GM23338 (cell line): ENCODE measurements around the gene CNOT4. TPM values are rescaled to one million over a fixed set of nuclear protein-coding genes. Genes with fewer than 3 reads are reported as not detected.

Experiments
- ATAC-seq: fragments of 200-7000 bp; cut with Tn5 transposase; 3 replicates; pipeline ENCODE4 v1.9.1; 2020
- DNase-seq: peaks from one replicate; pipeline ENCODE4 v3.0.0-alpha.2; 2015; ENCODE audit warnings: low spot score
- H2AFZ ChIP-seq: fragments of 200-600 bp; sonication (generic); 2 replicates; pipeline ENCODE4 v1.8.0; 2016; ENCODE audit warnings: antibody characterized with exemption, mild to moderate bottlenecking, moderate library complexity
- H3F3A ChIP-seq: fragments of 200-600 bp; sonication (generic); replicated peaks from 2 replicates; pipeline ENCODE4 v1.8.0; 2017; ENCODE audit warnings: antibody characterized with exemption, mixed run types, low read depth
- H3K27ac ChIP-seq: fragments of 200-600 bp; sonication (generic); 2 replicates; pipeline ENCODE4 v1.6.1; 2016; ENCODE audit warnings: low read depth
- H3K27me3 ChIP-seq: fragments of 200-600 bp; sonication (generic); 2 replicates; pipeline ENCODE4 v1.8.0; 2016; ENCODE audit warnings: mild to moderate bottlenecking, mixed run types, moderate library complexity; ENCODE audit not compliant: insufficient read depth
- H3K36me3 ChIP-seq: fragments of 200-600 bp; sonication (generic); 2 replicates; pipeline ENCODE4 v1.8.0; 2016; ENCODE audit warnings: mild to moderate bottlenecking; ENCODE audit not compliant: insufficient read depth
- H3K4me1 ChIP-seq: fragments of 200-600 bp; sonication (generic); 2 replicates; pipeline ENCODE4 v1.8.0; 2016; ENCODE audit warnings: mild to moderate bottlenecking, moderate library complexity; ENCODE audit not compliant: insufficient read depth
- H3K4me2 ChIP-seq: fragments of 200-600 bp; sonication (generic); 2 replicates; pipeline ENCODE4 v1.7.1; 2017; ENCODE audit warnings: mixed run types
- H3K4me3 ChIP-seq: fragments of 200-600 bp; sonication (generic); 2 replicates; pipeline ENCODE4 v1.6.1; 2016; ENCODE audit warnings: mixed run types
- H3K79me2 ChIP-seq: fragments of 200-600 bp; sonication (generic); replicated peaks from 2 replicates; pipeline ENCODE4 v1.8.0; 2017; ENCODE audit warnings: mild to moderate bottlenecking; ENCODE audit not compliant: insufficient read depth
- H3K9me2 ChIP-seq: fragments of 200-600 bp; sonication (generic); 2 replicates; pipeline ENCODE4 v1.8.0; 2017; ENCODE audit not compliant: insufficient read depth
- H4K20me1 ChIP-seq: fragments of 200-600 bp; sonication (generic); replicated peaks from 2 replicates; pipeline ENCODE4 v1.8.0; 2017; ENCODE audit warnings: mild to moderate bottlenecking; ENCODE audit not compliant: insufficient read depth
- H3K27ac Mint-ChIP-seq: 2 replicates; pipeline ENCODE4 v1.8.0; 2020; ENCODE audit warnings: inconsistent platforms, mild to moderate bottlenecking, moderate library complexity, mixed read lengths
- H3K27me3 Mint-ChIP-seq: 3 replicates; pipeline ENCODE4 v1.8.0; 2022; ENCODE audit warnings: low read depth, mild to moderate bottlenecking, moderate library complexity, mixed read lengths, inconsistent platforms; ENCODE audit not compliant: insufficient read depth, poor library complexity
- H3K36me3 Mint-ChIP-seq: 3 replicates; pipeline ENCODE4 v1.8.0; 2021; ENCODE audit warnings: low read depth, mild to moderate bottlenecking, inconsistent platforms, moderate library complexity, mixed read lengths
- H3K4me1 Mint-ChIP-seq: 3 replicates; pipeline ENCODE4 v1.8.0; 2020; ENCODE audit warnings: mild to moderate bottlenecking, inconsistent platforms, mixed read lengths
- H3K4me3 Mint-ChIP-seq: 3 replicates; pipeline ENCODE4 v1.8.0; 2021; ENCODE audit warnings: moderate library complexity, mild to moderate bottlenecking, inconsistent platforms, mixed read lengths
- H3K9me3 Mint-ChIP-seq: 3 replicates; pipeline ENCODE4 v1.8.0; 2020; ENCODE audit warnings: moderate library complexity, mild to moderate bottlenecking, inconsistent platforms, mixed read lengths
- CREB1 ChIP-seq: fragments of 250-450 bp; sonication (Bioruptor Pico); IDR thresholded peaks from 2 replicates; pipeline ENCODE4 v1.5.0; 2020; ENCODE audit warnings: low read depth, mild to moderate bottlenecking, moderate library complexity
- EZH2 ChIP-seq: fragments of 200-600 bp; sonication (generic); IDR thresholded peaks from one replicate; pipeline ENCODE4 v1.8.0; 2017; ENCODE audit warnings: antibody characterized with exemption, mild to moderate bottlenecking, low read depth; ENCODE audit not compliant: unreplicated experiment
- EZH2phosphoT487 ChIP-seq: fragments of 200-600 bp; sonication (generic); IDR thresholded peaks from one replicate; pipeline ENCODE4 v1.8.1; 2018; ENCODE audit warnings: antibody characterized with exemption; ENCODE audit not compliant: unreplicated experiment
- JUNB ChIP-seq: IDR thresholded peaks from one replicate; pipeline ENCODE4 v1.6.1; 2016; ENCODE audit warnings: antibody characterized with exemption; ENCODE audit not compliant: unreplicated experiment
- NANOG ChIP-seq: IDR thresholded peaks from 2 replicates; pipeline ENCODE4 v1.6.1; 2016; ENCODE audit warnings: antibody characterized with exemption, borderline replicate concordance
- POLR2AphosphoS5 ChIP-seq: IDR thresholded peaks from 2 replicates; pipeline ENCODE4 v1.6.1; 2016; ENCODE audit warnings: antibody characterized with exemption, low read depth
- STAT1 ChIP-seq: IDR thresholded peaks from one replicate; pipeline ENCODE4 v1.6.1; 2016; ENCODE audit warnings: antibody characterized with exemption; ENCODE audit not compliant: unreplicated experiment
- ZNF331 ChIP-seq: fragments of 250-450 bp; sonication (Bioruptor Pico); IDR thresholded peaks from 2 replicates; pipeline ENCODE4 v1.5.0; 2020; ENCODE audit warnings: low read depth, mild to moderate bottlenecking, moderate library complexity
- ZNF462 ChIP-seq: fragments of 250-450 bp; sonication (Bioruptor Pico); IDR thresholded peaks from 2 replicates; pipeline ENCODE4 v1.5.0; 2020; ENCODE audit warnings: mild to moderate bottlenecking, moderate library complexity
- polyA plus RNA-seq: library from polyadenylated mRNA; unstranded; fragments of >200 nt; fragmentation: Nextera tagmentation; extraction: Ambion mirVana; gene quantifications from 2 replicates; pipeline ENCODE4 v1.2.1, GENCODE V29; 2016
- total RNA-seq: library from RNA; depleted of rRNA; stranded (reverse); fragments of >200 nt; shearing (Covaris generic); gene quantifications from 2 replicates; pipeline ENCODE4 v1.2.3, GENCODE V29; 2014
- TF ChIP-seq, protein P1 (sequence below), 2 experiments: fragments of 200-600 bp in 1 of 2; sonication (generic) in 1 of 2; conservative IDR thresholded peaks; 2 replicates each; pipeline versions ENCODE4 v1.5.1 to v1.6.1; 2016 to 2017; ENCODE audit warnings: antibody characterized with exemption in 2 of 2, low read depth in 2 of 2, mild to moderate bottlenecking in 2 of 2, moderate library complexity in 1 of 2
- TF ChIP-seq, protein P2 (sequence below): IDR thresholded peaks from 2 replicates; pipeline ENCODE4 v1.6.1; 2016; ENCODE audit warnings: antibody characterized with exemption

The CNOT4 gene
- total and polyA plus RNA-seq, 2 experiments from 2014 or later, result 18.9 to 26.2 TPM

DNA sequence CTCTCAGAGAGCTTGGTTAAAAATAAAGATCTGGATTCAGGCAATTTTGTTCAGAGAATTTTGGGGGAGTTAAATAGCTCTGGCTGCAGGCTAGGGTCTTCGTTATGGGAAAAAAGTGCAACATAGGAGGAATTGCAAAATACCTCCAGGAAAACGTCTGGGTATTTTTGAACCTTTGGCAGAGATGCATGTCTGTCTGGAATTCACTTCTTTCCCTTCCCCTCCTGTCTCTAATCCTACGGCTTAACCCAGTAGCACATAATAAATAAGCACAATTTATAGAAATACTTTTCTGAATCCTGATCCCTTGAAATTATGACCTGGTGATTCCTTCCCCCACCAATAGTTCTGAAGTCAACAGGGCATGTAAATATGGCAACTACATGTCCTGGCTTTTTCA is 28.5 kb upstream of the CNOT4 start:
- H3K4me2 ChIP-seq, result no peak overlapping the region
- H3K79me2 ChIP-seq, result no peaks in the 10 kb centered on the region
- Mint-ChIP-seq H3K4me1 (peaks cover 3% of the 10 kb centered on the region; the same call in 1 of the 3 replicates), H3K9me3 (no peaks in the 10 kb centered on the region), H3K27me3 (no peaks in the 10 kb centered on the region), H3K4me3 (no peak overlapping the region), H3K27ac (no peak overlapping the region), H3K36me3 (no peaks in the 10 kb centered on the region)
- H3K4me1 ChIP-seq, result no peaks in the 10 kb centered on the region; the same call in 1 of the 2 replicates
- ATAC-seq, result no peak
- DNase-seq, result no peak
- H3K9me2 ChIP-seq, result no peaks in the 10 kb centered on the region
- TF ChIP-seq, protein P1, sequence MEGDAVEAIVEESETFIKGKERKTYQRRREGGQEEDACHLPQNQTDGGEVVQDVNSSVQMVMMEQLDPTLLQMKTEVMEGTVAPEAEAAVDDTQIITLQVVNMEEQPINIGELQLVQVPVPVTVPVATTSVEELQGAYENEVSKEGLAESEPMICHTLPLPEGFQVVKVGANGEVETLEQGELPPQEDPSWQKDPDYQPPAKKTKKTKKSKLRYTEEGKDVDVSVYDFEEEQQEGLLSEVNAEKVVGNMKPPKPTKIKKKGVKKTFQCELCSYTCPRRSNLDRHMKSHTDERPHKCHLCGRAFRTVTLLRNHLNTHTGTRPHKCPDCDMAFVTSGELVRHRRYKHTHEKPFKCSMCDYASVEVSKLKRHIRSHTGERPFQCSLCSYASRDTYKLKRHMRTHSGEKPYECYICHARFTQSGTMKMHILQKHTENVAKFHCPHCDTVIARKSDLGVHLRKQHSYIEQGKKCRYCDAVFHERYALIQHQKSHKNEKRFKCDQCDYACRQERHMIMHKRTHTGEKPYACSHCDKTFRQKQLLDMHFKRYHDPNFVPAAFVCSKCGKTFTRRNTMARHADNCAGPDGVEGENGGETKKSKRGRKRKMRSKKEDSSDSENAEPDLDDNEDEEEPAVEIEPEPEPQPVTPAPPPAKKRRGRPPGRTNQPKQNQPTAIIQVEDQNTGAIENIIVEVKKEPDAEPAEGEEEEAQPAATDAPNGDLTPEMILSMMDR (conservative IDR thresholded peaks at IDR 0.05; ENCODE audit: low read depth in 2 of 2), result no peak
- no peak for TF ChIP-seq ZNF331 (CRISPR knock-in tag)
- no peak for TF ChIP-seq POLR2AphosphoS5
- TF ChIP-seq STAT1, result no peak
- TF ChIP-seq NANOG, result no peak
- no peak for TF ChIP-seq EZH2phosphoT487
- TF ChIP-seq, protein P2, sequence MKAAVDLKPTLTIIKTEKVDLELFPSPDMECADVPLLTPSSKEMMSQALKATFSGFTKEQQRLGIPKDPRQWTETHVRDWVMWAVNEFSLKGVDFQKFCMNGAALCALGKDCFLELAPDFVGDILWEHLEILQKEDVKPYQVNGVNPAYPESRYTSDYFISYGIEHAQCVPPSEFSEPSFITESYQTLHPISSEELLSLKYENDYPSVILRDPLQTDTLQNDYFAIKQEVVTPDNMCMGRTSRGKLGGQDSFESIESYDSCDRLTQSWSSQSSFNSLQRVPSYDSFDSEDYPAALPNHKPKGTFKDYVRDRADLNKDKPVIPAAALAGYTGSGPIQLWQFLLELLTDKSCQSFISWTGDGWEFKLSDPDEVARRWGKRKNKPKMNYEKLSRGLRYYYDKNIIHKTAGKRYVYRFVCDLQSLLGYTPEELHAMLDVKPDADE, result no peak
- no peak for TF ChIP-seq EZH2
- no peak for TF ChIP-seq ZNF462 (CRISPR knock-in tag)
- TF ChIP-seq JUNB, result no peak
- no peak for TF ChIP-seq CREB1 (CRISPR knock-in tag)
- peak overlapping the region; percentile 78; the same call in 1 of the 2 replicates for H2AFZ ChIP-seq
- no peaks in the 10 kb centered on the region for H3K36me3 ChIP-seq
- H3K4me3 ChIP-seq, result no peak overlapping the region
- no peak overlapping the region for H3K27ac ChIP-seq
- H4K20me1 ChIP-seq, result no peaks in the 10 kb centered on the region
- no peaks in the 10 kb centered on the region for H3F3A ChIP-seq
- no peaks in the 10 kb centered on the region for H3K27me3 ChIP-seq
